ENCODE data around the gene CDH12.
"Not testable (repeated sequence)": the region's sequence is repeated elsewhere in the genome, so short reads cannot be mapped to it uniquely, and the experiment has no call there.

The CDH12 gene

DNA sequence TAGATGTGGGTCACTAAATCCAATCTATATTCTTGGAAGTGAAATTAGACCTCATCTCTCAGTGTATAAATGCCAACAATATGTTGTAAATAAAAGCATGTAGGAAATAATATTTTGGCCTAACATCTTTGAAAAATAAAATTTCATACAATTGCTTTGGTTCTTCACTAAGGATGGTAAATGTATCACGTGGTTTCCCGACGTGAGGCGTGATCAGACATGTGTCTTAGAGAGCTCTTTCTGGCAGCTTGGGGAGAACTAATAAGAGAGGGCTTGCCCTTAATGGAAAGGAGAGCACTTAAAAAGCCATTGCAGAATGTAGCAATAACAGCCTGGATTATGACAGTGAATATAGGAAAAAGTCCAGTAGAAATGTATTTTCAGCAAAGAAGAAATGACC is 602.6 kb downstream of the CDH12 start:
- DNase-seq, result no peak

DNA sequence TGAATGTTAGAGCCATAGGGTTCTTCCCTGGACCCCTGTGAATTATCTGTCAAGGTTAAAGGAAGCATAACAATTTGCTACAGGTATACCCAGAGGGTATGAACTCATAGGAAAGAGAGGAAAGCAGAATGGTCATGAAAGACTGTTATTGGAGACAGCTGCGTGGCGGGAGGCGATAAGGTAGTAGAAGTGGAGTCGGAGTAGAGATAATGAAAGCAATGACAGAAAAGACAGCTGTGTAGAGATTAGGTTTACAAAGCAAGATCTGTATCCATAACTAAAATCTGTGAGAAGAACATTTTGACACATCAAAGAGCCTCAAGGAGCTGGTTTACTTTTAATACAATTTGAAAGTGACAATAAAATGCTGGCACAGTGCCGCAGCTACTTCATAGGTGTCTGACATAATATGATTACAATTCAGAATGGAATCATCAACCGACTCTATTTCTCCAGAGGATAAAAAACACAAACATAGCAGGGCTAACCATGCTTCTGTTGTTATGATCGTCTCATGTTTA is 603.9 kb downstream of the CDH12 start:
- DNase-seq, result no peak

DNA sequence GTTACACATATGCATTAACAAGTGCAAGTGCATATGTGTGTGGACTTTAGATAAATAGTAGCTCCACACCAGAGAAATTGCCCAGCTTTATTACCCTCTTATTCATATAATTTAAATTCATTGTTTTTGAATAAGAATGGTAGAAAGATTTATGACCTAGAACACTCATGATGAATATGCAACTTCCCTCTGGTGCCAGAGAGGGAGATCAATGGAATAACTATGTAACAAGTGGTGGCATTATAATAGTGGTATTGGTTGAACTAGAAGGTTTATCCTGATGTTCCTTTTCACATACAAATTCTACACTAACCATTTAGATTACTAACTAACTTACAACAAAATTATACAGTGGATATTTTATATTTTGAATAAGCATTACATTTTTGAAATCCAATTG is 607.4 kb downstream of the CDH12 start:
- DNase-seq, result no peak

DNA sequence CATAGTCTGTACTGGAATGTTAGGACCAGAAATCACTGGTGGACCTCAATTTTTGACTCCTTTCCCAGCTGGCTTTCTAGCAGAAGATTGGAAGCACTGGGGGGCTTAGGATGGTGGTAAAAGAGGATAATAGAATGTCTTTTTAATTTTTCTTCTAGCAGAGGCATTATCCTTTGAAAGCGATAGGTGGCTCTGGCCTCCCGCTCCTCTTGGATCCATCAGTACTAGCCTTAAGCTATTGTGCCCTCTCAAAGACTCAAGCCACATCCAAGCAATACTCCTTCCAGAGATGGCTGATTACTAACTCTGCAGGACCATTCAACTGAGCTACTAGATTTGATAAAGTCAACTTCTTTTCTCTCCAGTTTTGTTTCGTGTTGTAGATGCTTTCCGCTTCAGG is 610.6 kb downstream of the CDH12 start:
- no peak for DNase-seq

DNA sequence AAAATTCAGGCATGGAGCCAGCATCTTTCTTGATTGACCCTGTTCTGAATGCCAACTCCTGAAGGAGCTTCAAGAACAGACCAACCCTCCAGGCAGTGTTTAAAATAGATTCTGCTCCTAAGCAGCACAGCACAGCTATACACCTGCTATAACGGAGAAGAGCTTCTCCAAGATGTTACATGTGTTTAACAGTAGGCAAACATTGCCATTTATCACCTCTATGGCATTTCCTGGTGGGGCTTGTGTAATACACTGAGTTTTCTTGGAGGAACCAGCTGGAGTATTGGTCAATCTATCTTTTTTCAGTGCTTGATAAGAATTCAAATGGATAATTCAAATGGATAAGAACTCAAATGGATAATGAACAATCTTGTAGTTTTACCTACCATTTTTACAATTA is 615.1 kb downstream of the CDH12 start:
- DNase-seq, result no peak

DNA sequence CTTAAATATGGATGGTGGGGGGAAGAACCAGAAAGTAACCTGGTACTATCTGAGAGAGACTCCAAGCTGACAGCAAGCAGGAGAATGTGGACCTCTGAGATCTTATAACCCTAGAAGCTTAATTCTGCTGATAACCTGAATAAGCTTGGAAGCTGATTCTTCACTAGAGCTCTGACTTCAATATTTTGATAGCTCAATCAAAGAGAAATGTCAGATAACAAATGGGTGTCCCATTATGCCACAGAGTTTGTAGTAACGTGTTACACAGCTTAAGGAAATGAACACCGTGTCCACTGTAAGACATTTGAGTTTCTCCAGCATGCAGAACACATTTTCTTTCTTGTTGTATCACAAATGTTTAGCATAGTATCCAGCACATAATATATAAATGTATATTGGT is 626.7 kb downstream of the CDH12 start:
- no peak for DNase-seq

DNA sequence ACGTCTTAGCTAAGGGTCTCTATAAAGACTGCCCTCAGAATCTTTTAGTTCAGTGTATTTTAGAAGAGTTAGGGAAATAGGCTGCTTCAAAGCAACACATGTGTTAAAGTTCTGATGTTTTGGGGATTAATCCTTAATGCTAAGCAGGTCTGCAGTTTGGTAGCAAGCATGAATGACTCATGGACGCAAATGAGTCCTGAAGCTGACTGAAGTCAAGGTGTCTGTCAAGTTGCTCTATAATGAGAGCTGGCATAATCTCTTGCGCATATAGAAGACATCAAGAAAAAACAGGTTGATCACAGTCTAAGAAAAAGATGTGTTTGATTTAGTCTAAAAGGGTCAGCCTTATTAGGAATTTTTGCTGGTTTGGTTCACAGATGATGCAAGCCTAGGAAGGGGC is 630.1 kb downstream of the CDH12 start:
- DNase-seq, result no peak

DNA sequence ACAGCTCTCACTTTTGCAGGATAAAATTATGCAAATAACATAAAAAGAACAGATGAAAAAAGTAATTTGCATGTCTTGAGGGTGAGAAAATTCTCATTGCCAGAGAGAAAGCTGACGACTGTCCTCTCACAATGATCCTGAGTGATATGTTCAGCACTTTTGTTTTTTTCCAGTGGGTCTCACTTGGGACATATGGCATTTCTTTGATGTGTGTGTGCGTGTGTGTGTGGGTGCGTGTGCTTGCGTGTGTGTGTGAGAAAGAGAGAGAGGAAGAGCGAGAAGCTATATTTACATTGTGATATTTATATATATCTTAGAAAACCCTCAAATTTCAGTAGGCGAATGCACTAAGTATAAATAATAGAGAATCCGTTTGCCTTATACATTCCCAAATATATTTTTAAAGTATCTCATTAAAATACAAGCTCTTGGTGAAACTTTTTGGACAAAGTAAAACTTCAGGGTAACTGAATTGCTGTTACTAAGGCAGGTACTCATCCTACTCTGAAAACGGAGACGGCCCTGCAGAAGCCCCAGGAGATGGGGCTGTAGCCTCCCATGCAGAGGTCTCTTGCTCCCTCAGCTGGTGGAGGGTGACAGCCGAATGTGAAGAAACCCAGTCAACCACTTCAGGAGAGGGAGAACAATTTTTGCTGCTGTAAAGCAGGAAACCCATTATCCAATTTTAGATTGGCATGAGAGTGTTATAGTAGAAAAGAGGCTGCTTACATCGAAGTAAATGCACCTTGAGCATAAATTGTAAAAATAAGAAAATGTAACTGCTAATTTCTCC is 639.2 kb downstream of the CDH12 start:
- not testable (repeated sequence) for DNase-seq

DNA sequence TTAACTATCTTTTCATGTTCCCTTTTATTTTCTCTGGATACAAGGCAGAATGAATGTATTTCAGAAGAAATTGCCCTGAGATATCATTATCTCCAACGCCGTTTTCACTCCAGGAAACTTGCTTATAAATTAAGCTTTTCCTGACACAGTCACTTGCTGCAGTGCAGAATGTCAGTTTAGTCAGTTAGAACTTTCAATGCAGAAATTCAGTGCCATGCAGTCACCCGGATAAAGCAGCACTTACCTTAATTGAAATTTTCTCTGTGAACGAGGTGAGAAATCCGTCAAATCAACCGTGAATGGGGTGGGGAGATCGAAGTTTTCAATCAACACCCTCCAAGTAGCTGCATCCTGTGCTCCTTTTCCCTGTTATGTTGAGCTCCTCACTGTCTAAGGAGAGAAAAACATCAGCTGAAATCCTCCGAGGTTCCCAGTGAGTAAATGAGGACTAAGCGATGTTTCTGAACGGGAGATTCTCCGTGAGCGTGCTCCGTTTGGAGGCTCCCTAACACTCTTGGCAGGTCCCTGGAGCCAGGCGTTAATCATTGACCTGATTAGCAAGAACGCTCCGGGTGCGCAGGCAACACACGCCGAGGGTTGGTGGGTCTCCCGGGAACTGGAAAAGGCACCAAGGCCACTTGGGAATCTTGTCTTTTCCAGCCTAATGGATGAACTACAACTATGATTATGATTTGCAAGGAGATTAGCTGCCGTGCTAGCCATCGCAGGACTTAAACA is 640.7 kb downstream of the CDH12 start:
- not testable (repeated sequence) for DNase-seq

DNA sequence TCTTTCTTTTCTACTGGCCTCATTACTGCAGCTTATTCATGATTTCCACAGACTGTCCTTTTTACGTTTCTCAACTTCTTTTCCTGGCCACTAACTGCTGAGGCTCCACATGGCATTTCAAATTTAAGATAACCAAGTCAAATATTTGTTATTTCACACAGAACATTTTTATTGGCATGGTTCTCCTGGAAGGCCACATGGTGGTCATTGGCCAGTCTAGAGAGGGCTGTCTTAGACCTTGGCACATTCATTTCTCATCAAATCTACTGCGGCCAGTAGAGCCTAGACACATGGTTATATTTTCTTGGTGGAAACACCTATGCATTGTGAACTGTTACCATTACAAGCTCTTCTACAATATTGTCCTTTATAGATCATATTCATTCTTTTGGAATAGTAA is 644.7 kb downstream of the CDH12 start:
- DNase-seq, result not testable (repeated sequence)

DNA sequence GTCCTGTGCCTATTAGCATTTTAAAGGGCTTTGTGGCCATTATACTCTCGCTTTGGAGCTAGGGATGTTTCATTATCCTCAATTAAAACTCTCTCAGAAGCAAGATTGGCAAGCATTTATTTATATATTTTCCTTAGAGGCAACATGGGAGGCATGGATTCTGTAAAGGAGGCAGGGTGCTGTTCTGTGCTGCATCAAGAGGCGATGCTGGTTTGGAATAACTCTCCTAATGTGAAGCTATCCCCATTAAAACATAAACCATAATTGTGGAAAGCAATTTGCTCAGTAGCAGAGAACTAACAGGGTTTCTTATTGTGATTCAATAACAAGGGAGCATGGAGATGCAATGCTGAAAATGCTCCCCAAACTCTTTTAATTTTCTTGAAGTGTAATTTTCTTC is 664.5 kb downstream of the CDH12 start:
- not testable (repeated sequence) for DNase-seq

DNA sequence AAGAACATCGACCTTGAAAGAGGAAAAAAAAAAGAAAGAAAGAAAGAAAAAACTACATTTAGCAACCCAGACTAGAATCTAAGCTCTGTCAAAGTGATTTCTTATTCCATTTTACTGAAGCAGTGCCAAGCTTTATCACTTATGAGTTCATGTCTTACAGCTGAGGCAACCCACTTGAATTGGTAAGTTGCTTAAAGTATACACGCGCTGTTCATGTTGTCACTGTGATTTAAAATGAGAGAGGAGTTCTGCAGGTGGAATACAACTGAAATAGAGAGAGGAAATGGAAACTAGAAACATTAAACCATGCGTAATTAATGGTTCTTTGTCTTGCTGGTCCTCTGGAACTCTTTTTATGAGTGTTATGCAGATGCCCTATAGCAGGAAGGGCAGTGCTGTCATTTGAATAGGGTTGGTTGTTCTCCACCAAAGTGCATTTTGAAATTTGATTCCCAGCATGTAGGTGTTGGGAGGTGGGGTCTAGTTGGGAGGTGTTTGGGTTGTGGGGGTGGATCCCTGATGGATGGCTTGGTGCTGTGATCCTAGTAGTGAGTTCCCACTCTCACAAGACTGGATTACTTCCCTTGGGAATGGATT is 665.4 kb downstream of the CDH12 start:
- not testable (repeated sequence) for DNase-seq

DNA sequence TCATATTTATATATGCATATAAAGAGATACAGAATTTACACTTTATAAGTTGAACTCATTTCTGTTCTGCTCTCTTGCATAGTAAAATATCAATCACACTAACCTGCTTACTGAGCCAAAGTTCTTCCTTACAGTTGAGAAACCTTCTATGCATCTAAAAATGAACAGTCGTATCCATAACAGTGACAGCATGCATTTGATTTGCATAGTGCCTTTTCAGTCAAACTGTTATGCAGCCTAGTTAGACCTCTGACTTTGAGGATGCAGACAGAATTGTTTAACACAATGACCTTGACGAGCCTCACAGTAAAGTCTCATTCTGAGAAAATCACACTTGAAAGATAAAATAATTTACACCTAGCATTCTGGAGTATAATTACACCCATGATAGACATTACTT is 683.9 kb downstream of the CDH12 start:
- not testable (repeated sequence) for DNase-seq

DNA sequence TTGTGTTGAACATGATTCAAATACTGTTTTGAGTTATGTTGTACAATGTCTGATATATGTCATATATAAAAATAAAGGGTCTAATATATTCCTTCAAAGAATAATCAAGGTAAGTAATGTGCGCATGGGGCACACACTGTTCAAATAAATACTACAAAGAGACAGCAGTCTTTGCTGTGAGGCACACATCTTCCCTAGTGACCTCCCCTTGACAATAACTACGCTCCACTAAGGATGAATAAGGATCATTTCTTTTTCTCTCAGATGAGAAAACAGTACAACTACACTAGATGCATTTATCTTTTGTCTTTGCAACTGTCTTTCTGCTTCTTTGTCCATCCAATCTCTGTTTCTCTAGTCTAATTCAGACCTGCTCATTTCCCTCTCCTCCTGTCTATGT is 684.4 kb downstream of the CDH12 start:
- not testable (repeated sequence) for DNase-seq

DNA sequence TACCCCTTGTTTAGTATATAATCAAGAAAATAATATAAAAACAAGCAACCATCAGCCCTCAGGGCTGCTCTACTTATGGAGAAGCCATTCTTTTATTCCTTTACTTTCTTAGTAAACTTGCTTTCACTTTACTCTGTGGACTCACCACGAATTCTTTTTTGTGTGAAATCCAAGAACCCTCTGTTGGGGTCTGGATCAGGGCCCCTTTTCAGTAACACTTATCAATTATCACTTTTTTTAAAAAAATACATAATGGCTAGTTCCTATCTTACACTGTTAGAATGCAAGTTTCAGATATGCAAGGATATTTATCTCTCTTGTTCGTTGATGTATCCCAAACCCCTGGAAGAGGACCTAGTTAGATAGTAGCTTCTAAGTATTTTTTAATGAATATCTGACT is 687.2 kb downstream of the CDH12 start:
- DNase-seq, result not testable (repeated sequence)

DNA sequence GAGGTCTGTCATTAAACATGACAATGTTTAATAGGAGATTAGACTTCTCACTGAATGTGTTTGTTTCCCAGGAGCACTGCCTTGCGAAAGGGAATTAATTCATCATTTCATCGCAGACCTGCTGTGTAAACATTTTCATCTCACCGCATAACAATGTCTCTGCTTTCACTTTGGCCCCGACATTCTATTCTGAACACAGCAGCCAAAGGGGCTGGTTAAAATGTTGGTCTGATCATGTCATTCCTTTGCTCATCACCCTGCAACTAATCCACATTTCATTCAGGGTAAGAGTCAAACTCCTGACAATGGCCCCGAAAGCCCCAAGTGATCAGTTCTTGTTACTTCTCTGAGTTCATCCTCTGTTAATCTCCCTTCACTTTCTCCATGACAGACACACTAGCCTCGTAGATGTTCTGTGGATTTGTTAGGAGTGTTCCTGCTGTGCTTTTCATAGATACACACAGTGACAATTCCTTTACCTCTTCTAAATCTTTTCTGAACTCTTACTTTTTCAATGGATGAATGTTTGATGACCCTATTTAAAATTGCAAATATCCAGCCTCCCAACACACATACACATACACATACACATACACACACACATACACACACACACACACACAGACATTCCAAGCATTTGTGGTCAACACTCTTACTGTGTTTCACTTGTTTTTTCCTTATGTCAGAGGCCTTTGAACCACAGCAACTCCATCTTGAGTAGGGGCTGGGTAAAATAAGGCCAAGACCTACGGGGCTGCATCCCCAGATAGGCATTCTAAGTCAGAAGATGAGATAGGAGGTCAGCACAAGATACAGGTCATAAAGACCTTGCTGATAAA is 688.0 kb downstream of the CDH12 start:
- DNase-seq, result not testable (repeated sequence)

DNA sequence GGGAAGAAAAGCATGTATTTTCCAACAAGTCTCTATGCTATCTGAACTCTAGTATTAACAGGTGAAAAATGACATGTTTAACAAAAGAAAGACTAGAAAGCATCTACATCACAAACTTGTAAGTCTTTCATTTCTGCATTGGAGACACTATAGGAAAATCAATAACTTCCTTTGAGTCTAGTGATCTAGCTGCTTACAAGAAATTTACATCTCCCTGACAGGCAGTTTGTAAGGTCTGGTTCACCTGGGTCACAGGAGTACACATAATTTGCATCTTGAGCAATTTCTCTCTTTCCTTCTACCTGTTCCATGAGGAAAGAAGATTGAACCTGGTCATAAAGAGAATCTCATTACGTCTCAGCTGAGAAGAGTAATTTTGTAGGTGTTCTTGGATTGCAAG is 696.2 kb downstream of the CDH12 start:
- not testable (repeated sequence) for DNase-seq

DNA sequence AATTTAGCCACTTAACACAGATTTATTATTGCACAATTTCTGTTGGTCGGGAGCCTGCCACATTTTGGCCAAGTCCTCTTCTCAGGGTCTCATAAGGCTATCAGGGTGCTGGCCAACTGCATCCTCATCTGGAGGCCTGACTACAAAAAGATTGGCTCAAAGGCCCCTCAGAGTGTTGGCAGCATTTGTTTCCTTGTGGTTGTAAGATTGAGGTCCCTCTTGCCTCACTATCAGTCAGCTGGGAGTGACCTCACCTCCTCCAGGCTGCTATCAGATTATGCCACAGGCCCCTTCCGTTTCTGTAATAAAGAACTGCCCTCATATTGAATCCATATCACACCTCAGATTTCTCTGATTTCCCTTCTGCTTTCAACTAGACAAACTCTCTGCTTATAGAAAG is 698.4 kb downstream of the CDH12 start:
- peak; percentile 1 for DNase-seq

DNA sequence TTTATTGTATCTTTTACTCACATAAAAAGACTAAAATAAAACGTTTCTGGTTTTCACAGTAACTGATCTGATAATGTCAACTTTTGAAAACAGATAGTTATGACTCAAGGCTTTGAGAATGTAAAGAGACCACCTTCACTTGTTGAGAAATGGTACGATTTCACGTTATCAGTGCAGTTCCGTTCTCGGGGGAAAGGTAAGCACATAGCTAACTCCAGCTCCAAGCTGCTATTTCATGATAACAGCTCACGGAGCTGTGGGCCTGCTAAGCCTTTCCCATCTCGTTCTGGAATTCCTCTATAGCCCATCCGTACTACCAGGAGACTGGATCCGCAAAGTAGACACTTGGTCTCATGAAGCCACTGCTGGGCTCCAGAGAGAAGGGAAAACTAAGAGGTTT is 701.3 kb downstream of the CDH12 start:
- DNase-seq, result not testable (repeated sequence)

DNA sequence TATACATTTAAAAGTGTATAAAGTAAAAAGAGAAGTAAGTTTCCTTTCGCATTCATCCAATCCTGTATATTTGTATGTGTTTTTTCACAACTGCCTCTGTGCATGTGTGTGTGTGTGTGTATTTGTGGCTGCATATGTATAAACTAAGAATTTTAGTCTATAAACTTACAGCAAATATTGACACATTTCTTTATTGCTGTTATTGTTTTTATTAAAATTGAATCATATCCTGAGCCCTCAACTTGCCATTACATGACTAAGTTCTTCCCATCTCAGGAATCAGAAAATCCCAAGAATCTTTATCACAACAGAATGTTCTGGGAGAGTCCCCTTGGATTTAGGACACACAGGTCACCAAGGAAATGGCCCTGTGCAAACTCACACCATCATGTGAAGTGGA is 712.7 kb downstream of the CDH12 start:
- DNase-seq, result not testable (repeated sequence)

DNA sequence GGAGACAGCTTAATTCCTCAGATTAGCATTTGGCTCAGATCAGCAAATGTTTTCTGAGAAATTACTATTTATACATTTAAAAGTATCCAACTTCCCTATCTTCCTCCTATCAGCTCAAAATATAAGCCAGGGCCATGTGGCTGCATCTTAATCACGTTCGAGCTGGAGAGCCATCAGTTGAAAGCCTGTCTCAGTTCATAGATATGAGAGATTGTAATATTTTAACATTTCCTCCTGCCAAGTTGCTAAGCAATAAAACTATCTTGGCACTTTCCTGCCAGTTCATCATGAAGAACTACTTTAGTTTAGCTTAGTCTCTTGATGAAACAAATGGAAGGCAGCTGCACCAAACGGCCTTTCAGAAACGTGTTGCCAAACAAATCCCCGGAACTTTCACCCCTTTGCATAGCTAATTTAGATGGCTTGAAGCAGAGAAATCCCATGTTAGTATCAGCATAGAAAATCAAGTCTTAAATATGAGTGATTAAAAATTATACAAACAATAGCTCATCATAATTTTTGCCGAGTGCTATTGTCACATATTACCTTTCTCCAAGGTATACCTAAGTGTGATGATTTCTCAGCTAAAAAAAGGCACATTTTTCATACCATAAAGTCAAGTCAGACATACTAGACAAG is 713.4 kb downstream of the CDH12 start:
- not testable (repeated sequence) for DNase-seq

DNA sequence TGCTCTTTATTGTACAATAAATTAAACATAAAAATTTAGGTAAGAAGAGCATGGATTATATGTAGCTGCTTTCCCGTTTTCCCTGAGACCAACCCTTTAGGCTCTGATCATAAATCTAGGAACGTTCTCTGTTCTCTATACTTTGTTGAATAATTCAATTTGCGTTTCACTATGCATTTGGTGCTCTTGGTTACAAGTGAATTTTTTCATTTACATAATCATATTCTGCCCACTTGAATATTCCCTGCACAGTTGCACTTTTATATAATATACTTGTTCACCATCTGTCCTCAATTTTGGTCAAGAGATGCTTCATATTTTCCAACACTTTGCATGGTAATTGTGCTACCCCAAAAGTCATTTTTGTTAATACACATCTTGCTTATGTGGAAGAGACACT is 741.8 kb downstream of the CDH12 start:
- DNase-seq, result no peak

All from hematopoietic multipotent progenitor cell treated with erythropoietin and hydrocortisone succinate and interleukin-3 and kit ligand, for 6 days (in vitro differentiated cells).